ENCODE data around the gene HOXC13.

HOXC13 gene

GRCh38 chr12:53980802-53981496 lies 42.3 kb downstream of the HOXC13 start:
- Histone ChIP-seq H3K4me1 (ENCODE audit: insufficient read depth, poor library complexity, severe bottlenecking) (peaks cover 6% of the 10 kb centered on the region), H3K4me3 (ENCODE audit: severe bottlenecking) (no peak overlapping the region), H3K27ac (ENCODE audit: poor library complexity, severe bottlenecking) (no peak overlapping the region), H3K36me3 (ENCODE audit: low read depth) (no peaks in the 10 kb centered on the region), H3K9me3 (ENCODE audit: severe bottlenecking) (no peaks in the 10 kb centered on the region), H3K27me3 (ENCODE audit: insufficient read depth, poor library complexity, severe bottlenecking) (peaks cover 87% of the 10 kb centered on the region)
- DNase-seq (ENCODE audit: low spot score): no peak
- TF ChIP-seq CTCF (IDR thresholded peaks at IDR 0.05; ENCODE audit: poor library complexity, severe bottlenecking): no peak
- ATAC-seq (ENCODE audit: low read depth): no peak

- Histone ChIP-seq H3K4me1 (ENCODE audit: insufficient read depth, poor library complexity, severe bottlenecking) (peaks cover 6% of the 10 kb centered on the region), H3K9me3 (ENCODE audit: severe bottlenecking) (no peaks in the 10 kb centered on the region), H3K27me3 (ENCODE audit: insufficient read depth, poor library complexity, severe bottlenecking) (peaks cover 90% of the 10 kb centered on the region), H3K27ac (ENCODE audit: poor library complexity, severe bottlenecking) (no peak overlapping the region), H3K36me3 (ENCODE audit: low read depth) (no peaks in the 10 kb centered on the region), H3K4me3 (ENCODE audit: severe bottlenecking) (no peak overlapping the region)
- ATAC-seq (ENCODE audit: low read depth): no peak
- no peak for DNase-seq (ENCODE audit: low spot score)
- TF ChIP-seq CTCF (IDR thresholded peaks at IDR 0.05; ENCODE audit: poor library complexity, severe bottlenecking): no peak
Measured at GRCh38 chr12:53981634-53982565, 43.3 kb downstream of the HOXC13 start.

- Histone ChIP-seq H3K36me3 (ENCODE audit: low read depth) (no peaks in the 10 kb centered on the region), H3K27me3 (ENCODE audit: insufficient read depth, poor library complexity, severe bottlenecking) (peaks cover 90% of the 10 kb centered on the region), H3K27ac (ENCODE audit: poor library complexity, severe bottlenecking) (no peak overlapping the region), H3K9me3 (ENCODE audit: severe bottlenecking) (no peaks in the 10 kb centered on the region), H3K4me1 (ENCODE audit: insufficient read depth, poor library complexity, severe bottlenecking) (peaks cover 4% of the 10 kb centered on the region), H3K4me3 (ENCODE audit: severe bottlenecking) (no peak overlapping the region)
- no peak for TF ChIP-seq CTCF (IDR thresholded peaks at IDR 0.05; ENCODE audit: poor library complexity, severe bottlenecking)
- DNase-seq (ENCODE audit: low spot score): no peak
- no peak for ATAC-seq (ENCODE audit: low read depth)
Measured at GRCh38 chr12:53982648-53983567, 44.3 kb downstream of the HOXC13 start.

GRCh38 chr12:53983568-53983949 lies 44.9 kb downstream of the HOXC13 start:
- H3K27me3 ChIP-seq (ENCODE audit: insufficient read depth, poor library complexity, severe bottlenecking): peaks cover 93% of the 10 kb centered on the region
- H3K9me3 ChIP-seq (ENCODE audit: severe bottlenecking): no peaks in the 10 kb centered on the region
- DNase-seq (ENCODE audit: low spot score): no peak
- no peaks in the 10 kb centered on the region for H3K36me3 ChIP-seq (ENCODE audit: low read depth)
- ATAC-seq (ENCODE audit: low read depth): no peak
- H3K27ac ChIP-seq (ENCODE audit: poor library complexity, severe bottlenecking): no peak overlapping the region
- no peak overlapping the region for H3K4me3 ChIP-seq (ENCODE audit: severe bottlenecking)
- H3K4me1 ChIP-seq (ENCODE audit: insufficient read depth, poor library complexity, severe bottlenecking): peaks cover 4% of the 10 kb centered on the region
- no peak for TF ChIP-seq CTCF (IDR thresholded peaks at IDR 0.05; ENCODE audit: poor library complexity, severe bottlenecking)

Measured in RWPE2 (cell line).